ENCODE data around the gene KIF1B. TPM values are rescaled to one million over a fixed set of nuclear protein-coding genes. Genes with fewer than 3 reads are reported as not detected.

Gene KIF1B
- total RNA-seq, 1 donor from 2014 or later, result 18.2 TPM

DNA sequence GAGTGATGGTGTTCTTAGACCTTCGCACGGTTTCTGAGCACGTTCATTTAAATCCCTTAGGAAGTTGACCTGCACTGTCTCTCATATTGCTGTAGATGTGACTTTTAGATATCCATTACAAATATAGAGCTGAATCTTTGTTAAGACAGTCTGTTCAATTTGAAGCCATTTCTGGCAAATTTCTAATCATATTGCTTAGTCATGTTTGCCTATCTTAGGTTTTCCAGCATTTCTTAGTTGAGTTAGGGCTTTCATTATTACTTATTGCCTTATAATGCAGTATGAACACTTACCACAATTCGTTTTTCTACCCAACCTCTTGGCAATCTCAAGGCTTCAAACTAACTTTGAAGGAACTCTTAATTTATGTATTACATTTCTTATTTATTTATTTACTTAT is 110.0 kb downstream of the KIF1B start:
- no peak for TF ChIP-seq CTCF (IDR thresholded peaks at IDR 0.05; ENCODE audit: insufficient read depth, low read length, severe bottlenecking)
- H3K36me3 ChIP-seq (ENCODE audit: control insufficient read depth, insufficient read depth, low read length), result peaks cover 2% of the 10 kb centered on the region
- FAIRE-seq (no peak), DNase-seq (ENCODE audit: low read depth) (no peak)
- no peaks in the 10 kb centered on the region for H3K27me3 ChIP-seq (ENCODE audit: control insufficient read depth, insufficient read depth, low read length)
- H3K4me3 ChIP-seq (ENCODE audit: low read depth, low read length), result no peak overlapping the region

- H3K27me3 ChIP-seq (ENCODE audit: control insufficient read depth, insufficient read depth, low read length), result no peaks in the 10 kb centered on the region
- DNase-seq (ENCODE audit: low read depth) (no peak), FAIRE-seq (no peak)
- peaks cover 6% of the 10 kb centered on the region for H3K36me3 ChIP-seq (ENCODE audit: control insufficient read depth, insufficient read depth, low read length)
- no peak overlapping the region for H3K4me3 ChIP-seq (ENCODE audit: low read depth, low read length)
- no peak for TF ChIP-seq CTCF (IDR thresholded peaks at IDR 0.05; ENCODE audit: insufficient read depth, low read length, severe bottlenecking)
Observed at GRCh38 chr1:10322821-10323220, 112.5 kb downstream of the KIF1B start.

DNA sequence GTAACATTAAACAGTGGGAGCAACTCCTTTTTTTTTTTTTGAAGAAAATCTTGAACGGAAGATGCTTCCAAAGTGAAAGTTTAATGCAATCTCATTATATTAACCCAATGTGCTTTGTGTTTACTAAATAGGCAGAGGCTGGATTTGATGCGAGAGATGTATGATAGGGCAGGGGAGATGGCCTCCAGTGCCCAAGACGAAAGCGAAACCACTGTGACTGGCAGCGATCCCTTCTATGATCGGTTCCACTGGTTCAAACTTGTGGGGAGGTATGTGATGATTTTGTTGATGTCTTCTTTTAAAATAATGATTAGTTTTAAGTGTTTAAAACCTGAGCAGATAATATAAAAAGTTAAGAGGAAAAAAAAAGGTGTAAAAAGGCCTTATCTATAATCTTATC is 114.3 kb downstream of the KIF1B start:
- TF ChIP-seq CTCF (IDR thresholded peaks at IDR 0.05; ENCODE audit: insufficient read depth, low read length, severe bottlenecking), result no peak
- H3K4me3 ChIP-seq (ENCODE audit: low read depth, low read length), result no peak overlapping the region
- FAIRE-seq (no peak), DNase-seq (ENCODE audit: low read depth) (no peak)
- H3K36me3 ChIP-seq (ENCODE audit: control insufficient read depth, insufficient read depth, low read length), result peaks cover 6% of the 10 kb centered on the region
- no peaks in the 10 kb centered on the region for H3K27me3 ChIP-seq (ENCODE audit: control insufficient read depth, insufficient read depth, low read length)

- Histone ChIP-seq H3K36me3 (ENCODE audit: control insufficient read depth, insufficient read depth, low read length) (peaks cover 6% of the 10 kb centered on the region), H3K27me3 (ENCODE audit: control insufficient read depth, insufficient read depth, low read length) (no peaks in the 10 kb centered on the region), H3K4me3 (ENCODE audit: low read depth, low read length) (no peak overlapping the region)
- FAIRE-seq (no peak), DNase-seq (ENCODE audit: low read depth) (no peak)
- TF ChIP-seq CTCF (IDR thresholded peaks at IDR 0.05; ENCODE audit: insufficient read depth, low read length, severe bottlenecking), result no peak
Observed at GRCh38 chr1:10325521-10325920, 115.2 kb downstream of the KIF1B start.

GRCh38 chr1:10326251-10326650 is 115.9 kb downstream of the KIF1B start:
- no peak overlapping the region for H3K4me3 ChIP-seq (ENCODE audit: low read depth, low read length)
- no peak for TF ChIP-seq CTCF (IDR thresholded peaks at IDR 0.05; ENCODE audit: insufficient read depth, low read length, severe bottlenecking)
- FAIRE-seq, result no peak
- DNase-seq (ENCODE audit: low read depth), result no peak
- H3K27me3 ChIP-seq (ENCODE audit: control insufficient read depth, insufficient read depth, low read length), result no peaks in the 10 kb centered on the region
- peaks cover 6% of the 10 kb centered on the region for H3K36me3 ChIP-seq (ENCODE audit: control insufficient read depth, insufficient read depth, low read length)

DNA sequence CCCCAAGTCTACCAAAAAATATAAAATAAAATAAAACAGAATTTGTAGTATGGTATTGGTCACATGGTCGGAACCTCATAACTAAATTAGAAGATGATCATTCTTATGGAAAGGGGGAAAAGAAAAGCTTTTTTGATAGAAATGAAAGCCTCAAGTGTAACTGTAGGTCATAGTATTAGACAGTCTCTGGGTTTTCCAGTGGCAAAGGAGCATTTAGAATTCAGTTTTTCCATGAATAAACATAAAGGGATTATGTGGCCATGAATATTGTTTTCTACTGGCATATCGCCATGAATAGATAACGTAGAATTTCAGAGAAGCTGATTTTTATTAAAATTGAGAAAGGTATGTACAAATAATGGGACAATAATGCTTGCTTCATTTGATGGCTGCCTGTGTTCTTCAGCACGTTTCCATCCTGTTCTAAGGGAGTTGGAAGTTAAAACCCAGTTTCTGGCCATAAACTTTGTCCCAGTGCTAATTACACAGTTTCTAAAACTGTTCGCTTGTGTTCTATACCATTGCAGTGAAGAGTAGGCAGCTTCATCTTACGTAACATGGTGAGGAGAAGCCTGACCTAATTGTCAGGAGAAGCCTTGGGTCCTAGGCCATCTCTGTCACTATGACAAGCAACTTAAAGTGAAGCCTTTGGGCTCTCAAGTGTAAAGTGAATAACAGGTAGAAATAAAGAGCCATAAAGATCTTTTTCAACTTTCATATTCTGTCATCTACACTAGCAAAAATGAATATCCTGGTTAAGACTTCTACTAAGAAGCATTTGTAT is 118.0 kb downstream of the KIF1B start:
- no peak for DNase-seq (ENCODE audit: low read depth)
- no peak overlapping the region for H3K4me3 ChIP-seq (ENCODE audit: low read depth, low read length)
- no peaks in the 10 kb centered on the region for H3K27me3 ChIP-seq (ENCODE audit: control insufficient read depth, insufficient read depth, low read length)
- no peak for TF ChIP-seq CTCF (IDR thresholded peaks at IDR 0.05; ENCODE audit: insufficient read depth, low read length, severe bottlenecking)
- peaks cover 4% of the 10 kb centered on the region for H3K36me3 ChIP-seq (ENCODE audit: control insufficient read depth, insufficient read depth, low read length)
- FAIRE-seq, result no peak
